Measurements from ENCODE around the gene LDLRAD3. TPM values are rescaled to one million over a fixed set of nuclear protein-coding genes. Genes with fewer than 3 reads are reported as not detected.
"Not testable (repeated sequence)": the region's sequence is repeated elsewhere in the genome, so short reads cannot be mapped to it uniquely, and the experiment has no call there.

Gene LDLRAD3
- total RNA-seq, 5 donors from 2014 or later (not counting 1 experiment from before 2014, with no cell fraction given): 0.18 to 0.22 TPM; not detected in 3

- WGBS (ENCODE audit: insufficient coverage): no CpG with 5 or more reads among the region's 3 CpGs
- H3K27me3 Mint-ChIP-seq: peaks cover 5 to 20% of the 10 kb centered on the region in 2 donors
- H3K4me3 ChIP-seq (ENCODE audit: control insufficient read depth in 1 of 2, extremely low read depth in 1 of 2, low read length in 1 of 2); ATAC-seq (replicated peaks in 1 of 4); H3K9me3 Mint-ChIP-seq; H3K4me1 ChIP-seq (ENCODE audit: control insufficient read depth in 1 of 2, extremely low read depth in 1 of 2, insufficient read depth in 2 of 2, low read length in 2 of 2); H3K36me3 Mint-ChIP-seq; H3K27ac ChIP-seq (ENCODE audit: low read length); CTCF ChIA-PET; DNase-seq; H3K27ac Mint-ChIP-seq; H3K4me3 Mint-ChIP-seq; H3K27me3 ChIP-seq (replicated peaks in 1 of 2; ENCODE audit: control insufficient read depth in 2 of 2, extremely low read depth in 1 of 2, insufficient read depth in 2 of 2, low read length in 1 of 2); POLR2A ChIA-PET; H3K9me3 ChIP-seq; H3K36me3 ChIP-seq (ENCODE audit: control insufficient read depth in 2 of 2, extremely low read depth in 1 of 2, insufficient read depth in 1 of 2, low read length in 1 of 2); H3K4me1 Mint-ChIP-seq: not testable (repeated sequence)
Observed at GRCh38 chr11:36045945-36046344, 102.1 kb downstream of the LDLRAD3 start.

- ChIA-PET CTCF (no interaction called here), POLR2A (no interaction called here)
- Mint-ChIP-seq H3K27me3 (peaks cover 8 to 20% of the 10 kb centered on the region in 2 donors), H3K9me3 (peaks cover 4 to 6% (median 5%) of the 10 kb centered on the region in 3 donors), H3K4me3 (no peak overlapping the region), H3K36me3 (no peaks in the 10 kb centered on the region), H3K4me1 (no peaks in the 10 kb centered on the region), H3K27ac (no peak overlapping the region)
- H3K9me3 ChIP-seq: no peaks in the 10 kb centered on the region
- no peaks in the 10 kb centered on the region for H3K4me1 ChIP-seq (ENCODE audit: control insufficient read depth in 1 of 2, extremely low read depth in 1 of 2, insufficient read depth in 2 of 2, low read length in 2 of 2)
- H3K36me3 ChIP-seq (ENCODE audit: control insufficient read depth in 2 of 2, extremely low read depth in 1 of 2, insufficient read depth in 1 of 2, low read length in 1 of 2): no peaks in the 10 kb centered on the region
- ATAC-seq (replicated peaks in 1 of 4): no peak
- H3K4me3 ChIP-seq (ENCODE audit: control insufficient read depth in 1 of 2, extremely low read depth in 1 of 2, low read length in 1 of 2): no peak overlapping the region
- no peak for DNase-seq
- peaks cover 0 to 7% of the 10 kb centered on the region in 2 experiments for H3K27me3 ChIP-seq (replicated peaks in 1 of 2; ENCODE audit: control insufficient read depth in 2 of 2, extremely low read depth in 1 of 2, insufficient read depth in 2 of 2, low read length in 1 of 2)
- no peak overlapping the region for H3K27ac ChIP-seq (ENCODE audit: low read length)
- no CpG with 5 or more reads among the region's 1 CpG for WGBS (ENCODE audit: insufficient coverage)
Observed at GRCh38 chr11:36046932-36047331, 103.1 kb downstream of the LDLRAD3 start.

- POLR2A ChIA-PET: no interaction called here
- Mint-ChIP-seq H3K9me3 (peaks cover 4 to 6% (median 5%) of the 10 kb centered on the region in 3 donors), H3K36me3 (no peaks in the 10 kb centered on the region), H3K27me3 (peaks cover 8 to 20% of the 10 kb centered on the region in 2 donors), H3K27ac (no peak overlapping the region), H3K4me3 (no peak overlapping the region), H3K4me1 (no peaks in the 10 kb centered on the region)
- no peaks in the 10 kb centered on the region for H3K4me1 ChIP-seq (ENCODE audit: control insufficient read depth in 1 of 2, extremely low read depth in 1 of 2, insufficient read depth in 2 of 2, low read length in 2 of 2)
- H3K36me3 ChIP-seq (ENCODE audit: control insufficient read depth in 2 of 2, extremely low read depth in 1 of 2, insufficient read depth in 1 of 2, low read length in 1 of 2): no peaks in the 10 kb centered on the region
- DNase-seq (no peak), ATAC-seq (replicated peaks in 1 of 4) (no peak)
- no peaks in the 10 kb centered on the region for H3K9me3 ChIP-seq
- CTCF ChIA-PET: no interaction called here
- no CpG with 5 or more reads among the region's 2 CpGs for WGBS (ENCODE audit: insufficient coverage)
- no peak overlapping the region for H3K27ac ChIP-seq (ENCODE audit: low read length)
- H3K27me3 ChIP-seq (replicated peaks in 1 of 2; ENCODE audit: control insufficient read depth in 2 of 2, extremely low read depth in 1 of 2, insufficient read depth in 2 of 2, low read length in 1 of 2): peaks cover 0 to 7% of the 10 kb centered on the region in 2 experiments
- H3K4me3 ChIP-seq (ENCODE audit: control insufficient read depth in 1 of 2, extremely low read depth in 1 of 2, low read length in 1 of 2): no peak overlapping the region
Observed at GRCh38 chr11:36047344-36047743, 103.5 kb downstream of the LDLRAD3 start.

GRCh38 chr11:36048496-36049247, 104.8 kb downstream of the LDLRAD3 start:
- Histone ChIP-seq H3K4me3 (ENCODE audit: control insufficient read depth in 1 of 2, extremely low read depth in 1 of 2, low read length in 1 of 2) (no peak overlapping the region), H3K27ac (ENCODE audit: low read length) (no peak overlapping the region), H3K9me3 (no peaks in the 10 kb centered on the region), H3K27me3 (replicated peaks in 1 of 2; ENCODE audit: control insufficient read depth in 2 of 2, extremely low read depth in 1 of 2, insufficient read depth in 2 of 2, low read length in 1 of 2) (peaks cover 0 to 7% of the 10 kb centered on the region in 2 experiments), H3K4me1 (ENCODE audit: control insufficient read depth in 1 of 2, extremely low read depth in 1 of 2, insufficient read depth in 2 of 2, low read length in 2 of 2) (no peaks in the 10 kb centered on the region), H3K36me3 (ENCODE audit: control insufficient read depth in 2 of 2, extremely low read depth in 1 of 2, insufficient read depth in 1 of 2, low read length in 1 of 2) (no peaks in the 10 kb centered on the region)
- peaks cover 8 to 20% of the 10 kb centered on the region in 2 donors for H3K27me3 Mint-ChIP-seq
- H3K9me3 Mint-ChIP-seq: peaks cover 4 to 6% (median 5%) of the 10 kb centered on the region in 3 donors
- ChIA-PET CTCF (no interaction called here), POLR2A (no interaction called here)
- DNase-seq: no peak
- ATAC-seq (replicated peaks in 1 of 4): no peak
- no peaks in the 10 kb centered on the region for H3K36me3 Mint-ChIP-seq
- H3K4me1 Mint-ChIP-seq: no peaks in the 10 kb centered on the region
- no CpG with 5 or more reads among the region's 5 CpGs for WGBS (ENCODE audit: insufficient coverage)
- H3K27ac Mint-ChIP-seq: no peak overlapping the region
- no peak overlapping the region for H3K4me3 Mint-ChIP-seq

- ChIA-PET CTCF (no interaction called here), POLR2A (no interaction called here)
- H3K9me3 ChIP-seq: no peaks in the 10 kb centered on the region
- H3K9me3 Mint-ChIP-seq: peaks cover 0 to 5% (median under 1%) of the 10 kb centered on the region in 3 donors
- no peak overlapping the region for H3K27ac Mint-ChIP-seq
- peaks cover 8 to 20% of the 10 kb centered on the region in 2 donors for H3K27me3 Mint-ChIP-seq
- no peak for DNase-seq
- H3K4me3 Mint-ChIP-seq: no peak overlapping the region
- no peak overlapping the region for H3K4me3 ChIP-seq (ENCODE audit: control insufficient read depth in 1 of 2, extremely low read depth in 1 of 2, low read length in 1 of 2)
- H3K4me1 ChIP-seq (ENCODE audit: control insufficient read depth in 1 of 2, extremely low read depth in 1 of 2, insufficient read depth in 2 of 2, low read length in 2 of 2): no peaks in the 10 kb centered on the region
- H3K27me3 ChIP-seq (replicated peaks in 1 of 2; ENCODE audit: control insufficient read depth in 2 of 2, extremely low read depth in 1 of 2, insufficient read depth in 2 of 2, low read length in 1 of 2): peaks cover 0 to 3% of the 10 kb centered on the region in 2 experiments
- H3K36me3 ChIP-seq (ENCODE audit: control insufficient read depth in 2 of 2, extremely low read depth in 1 of 2, insufficient read depth in 1 of 2, low read length in 1 of 2): no peaks in the 10 kb centered on the region
- WGBS (ENCODE audit: insufficient coverage): no CpG with 5 or more reads among the region's 8 CpGs
- H3K36me3 Mint-ChIP-seq: no peaks in the 10 kb centered on the region
- ATAC-seq (replicated peaks in 1 of 4): no peak
- no peak overlapping the region for H3K27ac ChIP-seq (ENCODE audit: low read length)
- no peaks in the 10 kb centered on the region for H3K4me1 Mint-ChIP-seq
Observed at GRCh38 chr11:36051235-36052144, 107.6 kb downstream of the LDLRAD3 start.

GRCh38 chr11:36053281-36053680, 109.4 kb downstream of the LDLRAD3 start:
- Histone ChIP-seq H3K27ac (ENCODE audit: low read length) (no peak overlapping the region), H3K36me3 (ENCODE audit: control insufficient read depth in 2 of 2, extremely low read depth in 1 of 2, insufficient read depth in 1 of 2, low read length in 1 of 2) (no peaks in the 10 kb centered on the region), H3K4me1 (ENCODE audit: control insufficient read depth in 1 of 2, extremely low read depth in 1 of 2, insufficient read depth in 2 of 2, low read length in 2 of 2) (no peaks in the 10 kb centered on the region), H3K9me3 (no peaks in the 10 kb centered on the region), H3K27me3 (replicated peaks in 1 of 2; ENCODE audit: control insufficient read depth in 2 of 2, extremely low read depth in 1 of 2, insufficient read depth in 2 of 2, low read length in 1 of 2) (peaks cover 0 to 7% of the 10 kb centered on the region in 2 experiments), H3K4me3 (ENCODE audit: control insufficient read depth in 1 of 2, extremely low read depth in 1 of 2, low read length in 1 of 2) (no peak overlapping the region)
- H3K36me3 Mint-ChIP-seq: no peaks in the 10 kb centered on the region
- H3K9me3 Mint-ChIP-seq: peaks cover 0 to 5% (median 0%) of the 10 kb centered on the region in 3 donors
- WGBS (ENCODE audit: insufficient coverage): no CpG with 5 or more reads among the region's 5 CpGs
- H3K27me3 Mint-ChIP-seq: peaks cover 9 to 12% of the 10 kb centered on the region in 2 donors
- no peak for ATAC-seq (replicated peaks in 1 of 4)
- H3K4me3 Mint-ChIP-seq: no peak overlapping the region
- DNase-seq: no peak
- ChIA-PET POLR2A (no interaction called here), CTCF (interaction anchor here in 1 of 2 donors (0.7 kb wide), 1 partner anchor 218 kb away, joined by 4 read pairs; no protein-coding TSS in a partner anchor)
- H3K27ac Mint-ChIP-seq: no peak overlapping the region
- H3K4me1 Mint-ChIP-seq: no peaks in the 10 kb centered on the region

Measured in T-cell (primary cell).